ENCODE results near the gene VIT. TPM values are rescaled to one million over a fixed set of nuclear protein-coding genes. Genes with fewer than 3 reads are reported as not detected.

VIT gene
- total RNA-seq, 1 donor from 2014 or later: not detected

DNA sequence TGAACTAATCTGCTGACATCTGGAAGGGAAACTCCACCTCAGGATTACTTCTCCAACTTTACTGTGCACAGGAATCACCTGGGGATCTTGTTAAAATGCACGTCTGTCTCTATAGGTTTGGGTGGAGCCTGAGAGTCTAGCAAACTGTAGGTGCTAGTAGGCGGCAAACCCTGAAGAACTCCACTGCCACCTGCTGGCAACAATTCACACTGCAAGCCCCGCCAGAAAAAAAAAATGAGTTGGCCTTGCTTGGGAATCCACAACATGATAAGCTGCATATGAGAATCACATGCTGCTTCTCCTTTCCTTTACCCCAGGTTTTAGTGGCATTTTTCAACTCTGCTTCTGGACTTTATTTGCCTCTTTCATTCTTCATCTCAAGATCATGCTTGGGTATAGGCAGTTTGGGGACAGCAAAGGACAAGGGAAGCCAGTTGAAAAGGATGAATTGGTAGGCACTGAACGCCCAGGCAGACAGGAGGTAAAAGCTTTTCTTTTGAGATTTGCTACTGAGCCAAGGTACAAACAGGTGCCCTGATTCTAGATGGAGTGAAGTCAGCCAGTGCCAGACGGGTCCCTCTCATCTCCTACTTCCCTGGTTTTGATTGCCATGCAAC lies 88.8 kb downstream of the VIT start:
- TF ChIP-seq, protein P1, sequence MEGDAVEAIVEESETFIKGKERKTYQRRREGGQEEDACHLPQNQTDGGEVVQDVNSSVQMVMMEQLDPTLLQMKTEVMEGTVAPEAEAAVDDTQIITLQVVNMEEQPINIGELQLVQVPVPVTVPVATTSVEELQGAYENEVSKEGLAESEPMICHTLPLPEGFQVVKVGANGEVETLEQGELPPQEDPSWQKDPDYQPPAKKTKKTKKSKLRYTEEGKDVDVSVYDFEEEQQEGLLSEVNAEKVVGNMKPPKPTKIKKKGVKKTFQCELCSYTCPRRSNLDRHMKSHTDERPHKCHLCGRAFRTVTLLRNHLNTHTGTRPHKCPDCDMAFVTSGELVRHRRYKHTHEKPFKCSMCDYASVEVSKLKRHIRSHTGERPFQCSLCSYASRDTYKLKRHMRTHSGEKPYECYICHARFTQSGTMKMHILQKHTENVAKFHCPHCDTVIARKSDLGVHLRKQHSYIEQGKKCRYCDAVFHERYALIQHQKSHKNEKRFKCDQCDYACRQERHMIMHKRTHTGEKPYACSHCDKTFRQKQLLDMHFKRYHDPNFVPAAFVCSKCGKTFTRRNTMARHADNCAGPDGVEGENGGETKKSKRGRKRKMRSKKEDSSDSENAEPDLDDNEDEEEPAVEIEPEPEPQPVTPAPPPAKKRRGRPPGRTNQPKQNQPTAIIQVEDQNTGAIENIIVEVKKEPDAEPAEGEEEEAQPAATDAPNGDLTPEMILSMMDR (IDR thresholded peaks at IDR 0.05; ENCODE audit: partially characterized antibody, unreplicated experiment): peak; percentile 97
- Mint-ChIP-seq H3K4me1 (ENCODE audit: low read depth, unreplicated experiment) (no peaks in the 10 kb centered on the region), H3K27ac (ENCODE audit: unreplicated experiment) (no peak overlapping the region), H3K9me3 (ENCODE audit: unreplicated experiment) (no peaks in the 10 kb centered on the region), H3K4me3 (ENCODE audit: unreplicated experiment) (no peak overlapping the region), H3K36me3 (ENCODE audit: unreplicated experiment) (no peaks in the 10 kb centered on the region), H3K27me3 (ENCODE audit: unreplicated experiment) (no peaks in the 10 kb centered on the region)
- DNase-seq: peak; percentile 69

DNA sequence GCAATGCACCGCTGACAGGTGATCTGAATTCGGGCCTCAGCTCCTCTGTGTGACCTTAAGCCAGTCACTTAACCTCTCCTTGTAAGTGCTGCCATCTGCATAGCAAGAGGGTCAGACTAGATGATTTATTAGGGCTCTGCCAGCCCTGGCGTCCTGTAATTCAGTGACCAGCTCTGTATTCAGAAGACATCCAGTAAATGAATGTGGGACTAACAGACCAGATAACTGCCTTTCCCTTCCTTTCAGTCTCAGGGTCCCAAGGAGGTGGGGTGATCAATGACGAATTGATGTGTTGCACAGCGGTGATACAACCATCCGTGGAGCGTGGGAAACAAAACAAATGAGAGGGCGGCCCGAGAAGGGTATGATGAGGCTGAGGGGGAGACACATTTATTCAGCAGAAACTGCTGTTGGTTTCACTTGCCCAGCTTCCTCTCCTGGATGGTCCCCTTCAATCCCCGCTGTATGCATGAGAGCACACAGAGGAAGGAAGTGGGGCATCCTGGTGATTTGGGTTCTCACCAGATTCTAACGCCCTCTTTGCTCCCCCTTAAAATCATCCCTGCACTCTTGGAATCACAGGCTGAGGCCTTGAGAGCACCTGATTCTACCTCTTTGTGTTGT lies 92.8 kb downstream of the VIT start:
- TF ChIP-seq, protein P1 (IDR thresholded peaks at IDR 0.05; ENCODE audit: partially characterized antibody, unreplicated experiment): no peak
- H3K4me1 Mint-ChIP-seq (ENCODE audit: low read depth, unreplicated experiment): no peaks in the 10 kb centered on the region
- H3K36me3 Mint-ChIP-seq (ENCODE audit: unreplicated experiment): no peaks in the 10 kb centered on the region
- H3K27me3 Mint-ChIP-seq (ENCODE audit: unreplicated experiment): no peaks in the 10 kb centered on the region
- H3K27ac Mint-ChIP-seq (ENCODE audit: unreplicated experiment): no peak overlapping the region
- no peak overlapping the region for H3K4me3 Mint-ChIP-seq (ENCODE audit: unreplicated experiment)
- no peak for DNase-seq
- H3K9me3 Mint-ChIP-seq (ENCODE audit: unreplicated experiment): peaks cover 2% of the 10 kb centered on the region

DNA sequence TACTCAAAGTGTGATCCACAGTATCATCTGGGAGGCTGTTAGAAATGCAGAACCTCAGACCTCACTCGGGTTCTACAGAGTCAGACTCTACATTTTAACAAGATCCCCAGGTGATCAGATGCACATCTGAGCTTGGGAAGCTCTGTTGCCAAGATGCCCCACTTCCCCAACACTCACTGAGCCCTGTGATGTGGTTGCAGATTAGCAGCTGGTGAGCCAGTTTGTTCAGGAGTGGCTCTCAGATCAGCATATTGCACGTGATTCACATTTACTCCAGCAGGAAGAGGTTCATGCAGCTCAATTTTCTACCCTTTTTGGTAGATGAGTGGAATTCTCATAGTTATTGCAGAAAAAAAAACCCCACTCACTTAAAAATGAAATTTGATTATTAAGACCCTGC lies 96.4 kb downstream of the VIT start:
- Mint-ChIP-seq H3K27ac (ENCODE audit: unreplicated experiment) (no peak overlapping the region), H3K4me3 (ENCODE audit: unreplicated experiment) (no peak overlapping the region), H3K27me3 (ENCODE audit: unreplicated experiment) (no peaks in the 10 kb centered on the region), H3K4me1 (ENCODE audit: low read depth, unreplicated experiment) (no peaks in the 10 kb centered on the region), H3K9me3 (ENCODE audit: unreplicated experiment) (peaks cover 2% of the 10 kb centered on the region), H3K36me3 (ENCODE audit: unreplicated experiment) (no peaks in the 10 kb centered on the region)
- TF ChIP-seq, protein P1 (IDR thresholded peaks at IDR 0.05; ENCODE audit: partially characterized antibody, unreplicated experiment): no peak
- DNase-seq: no peak

DNA sequence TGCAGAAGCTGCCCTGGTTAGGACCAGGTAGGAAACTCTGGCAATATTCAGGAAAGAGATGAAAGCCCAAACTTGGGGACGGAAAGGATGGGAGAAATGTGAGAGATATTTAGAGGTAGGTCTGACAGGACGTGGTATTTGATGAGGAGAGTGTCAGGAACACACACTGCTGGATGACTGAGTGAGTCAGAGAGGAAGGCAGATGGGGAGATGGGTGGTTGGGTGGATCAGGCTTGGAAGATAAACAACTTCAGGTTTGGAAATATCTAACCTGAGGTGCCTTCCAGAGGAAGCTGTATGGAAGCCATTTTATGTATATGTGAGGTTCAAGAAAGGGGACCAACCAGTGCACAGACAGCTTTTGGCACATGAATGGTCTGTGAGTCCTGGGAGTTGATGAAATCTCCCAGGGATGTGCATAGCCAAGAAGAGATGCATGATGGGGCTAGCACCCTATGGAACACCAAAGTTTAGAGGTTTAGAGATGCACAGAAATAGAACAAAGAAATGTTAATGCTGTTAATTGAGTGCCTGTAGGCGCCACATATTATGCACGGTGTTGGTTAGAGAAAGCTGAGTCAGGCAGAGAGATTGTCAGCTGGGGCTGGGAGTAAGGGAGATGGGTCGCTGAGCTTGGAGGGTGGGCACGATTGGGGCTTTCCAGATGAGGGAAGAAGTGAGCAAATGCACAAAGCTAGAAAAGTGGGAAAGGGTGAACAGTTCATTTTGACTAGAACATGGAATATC lies 101.0 kb downstream of the VIT start:
- Mint-ChIP-seq H3K9me3 (ENCODE audit: unreplicated experiment) (no peaks in the 10 kb centered on the region), H3K27ac (ENCODE audit: unreplicated experiment) (no peak overlapping the region), H3K36me3 (ENCODE audit: unreplicated experiment) (no peaks in the 10 kb centered on the region), H3K4me3 (ENCODE audit: unreplicated experiment) (no peak overlapping the region), H3K4me1 (ENCODE audit: low read depth, unreplicated experiment) (no peaks in the 10 kb centered on the region), H3K27me3 (ENCODE audit: unreplicated experiment) (no peaks in the 10 kb centered on the region)
- TF ChIP-seq, protein P1 (IDR thresholded peaks at IDR 0.05; ENCODE audit: partially characterized antibody, unreplicated experiment): no peak
- no peak for DNase-seq

DNA sequence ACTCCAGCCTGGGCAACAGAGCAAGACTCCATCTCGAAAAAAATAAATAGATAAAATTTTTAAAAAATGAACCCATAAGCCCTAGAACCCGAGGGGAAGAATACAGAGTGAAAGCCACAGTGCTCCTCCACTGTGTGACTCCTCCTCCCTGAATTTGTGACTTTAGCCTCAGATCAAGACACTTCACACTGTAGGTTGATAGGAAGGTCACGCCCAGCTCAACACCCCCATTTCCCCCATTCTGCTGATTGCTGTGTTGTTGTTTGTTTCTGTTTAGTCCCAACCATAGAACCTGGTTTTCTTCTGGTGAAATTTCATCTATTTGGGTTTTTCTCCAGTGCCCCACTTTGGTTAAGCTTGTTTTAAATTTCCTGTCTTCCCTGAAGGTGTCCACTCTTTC lies 102.2 kb downstream of the VIT start:
- Mint-ChIP-seq H3K36me3 (ENCODE audit: unreplicated experiment) (no peaks in the 10 kb centered on the region), H3K27ac (ENCODE audit: unreplicated experiment) (no peak overlapping the region), H3K9me3 (ENCODE audit: unreplicated experiment) (no peaks in the 10 kb centered on the region), H3K4me1 (ENCODE audit: low read depth, unreplicated experiment) (no peaks in the 10 kb centered on the region), H3K27me3 (ENCODE audit: unreplicated experiment) (no peaks in the 10 kb centered on the region), H3K4me3 (ENCODE audit: unreplicated experiment) (no peak overlapping the region)
- TF ChIP-seq, protein P1 (IDR thresholded peaks at IDR 0.05; ENCODE audit: partially characterized antibody, unreplicated experiment): no peak
- no peak for DNase-seq
